ENCODE data around the gene GPR84.

- TF ChIP-seq POLR2A (IDR thresholded peaks at IDR 0.05; ENCODE audit: low read length): no peak
- no peak for TF ChIP-seq GATA1 (IDR thresholded peaks at IDR 0.05; ENCODE audit: low read depth, low read length)
Measured at GRCh38 chr12:54390668-54391551, 26.6 kb upstream of the GPR84 start.

All from erythroblast (primary cell).